NOMO-1 treated with DMSO at 0.1 percent for 48 hours (cell line): ENCODE data around the gene OPN3.

ENCODE experiments used
- DNase-seq: peaks from one replicate; lab custom pipeline; 2025; ENCODE audit not compliant: unreplicated experiment; lab: John Stamatoyannopoulos, UW

OPN3 gene

DNA sequence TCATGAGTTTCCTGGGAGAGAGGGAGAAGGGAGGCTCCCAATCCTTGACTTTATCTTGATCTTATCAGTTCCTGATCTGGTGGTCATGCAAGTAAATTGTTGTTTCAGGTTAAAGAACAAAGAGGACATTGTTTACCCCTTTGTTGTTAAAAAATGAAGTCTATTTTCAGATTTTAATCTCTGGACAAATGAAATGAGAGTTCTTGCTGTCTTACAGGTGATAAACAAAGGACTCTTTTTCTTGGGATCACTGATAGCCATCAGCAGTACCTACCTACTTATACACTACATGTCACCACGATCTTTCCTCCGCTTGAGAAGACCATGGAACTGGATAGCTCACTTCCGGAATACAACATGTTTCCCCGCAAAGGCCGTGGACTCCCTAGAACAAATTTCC lies 48.4 kb downstream of the OPN3 start:
- no peak for DNase-seq

GRCh38 chr1:241591317-241591716 lies 48.9 kb downstream of the OPN3 start:
- DNase-seq: no peak

- DNase-seq: no peak
Measured at GRCh38 chr1:241590719-241591118, 49.5 kb downstream of the OPN3 start.

- DNase-seq: peak; percentile 79
Measured at GRCh38 chr1:241589521-241589920, 50.6 kb downstream of the OPN3 start.

DNA sequence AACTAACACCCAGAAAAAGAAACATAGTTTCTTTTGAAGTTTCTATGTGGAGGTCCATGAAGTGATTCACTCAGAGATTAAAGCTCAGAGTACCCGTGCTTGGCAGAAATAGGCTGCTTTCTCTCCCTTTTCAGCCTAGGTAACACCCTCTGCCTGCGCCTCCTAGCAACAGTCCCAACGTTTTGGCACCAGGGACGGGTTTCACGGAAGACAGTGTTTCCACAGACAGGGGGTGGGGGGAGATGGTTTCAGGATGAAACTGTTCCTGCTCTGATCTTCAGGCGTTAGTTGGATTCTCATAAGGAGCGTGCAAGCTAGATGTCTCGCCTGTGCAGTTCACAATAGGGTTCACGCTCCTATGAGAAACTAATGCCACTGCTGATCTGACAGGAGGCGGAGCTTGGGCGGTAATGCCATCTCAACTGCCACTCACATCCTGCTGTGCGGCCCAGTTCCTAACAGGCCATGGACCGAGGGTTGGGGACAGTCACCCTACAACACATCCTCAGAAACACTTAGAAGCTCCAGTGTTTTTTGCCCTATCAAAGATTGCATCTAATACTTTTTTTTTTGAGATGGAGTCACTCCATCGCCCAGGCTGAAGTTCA lies 53.2 kb downstream of the OPN3 start:
- DNase-seq: no peak

DNA sequence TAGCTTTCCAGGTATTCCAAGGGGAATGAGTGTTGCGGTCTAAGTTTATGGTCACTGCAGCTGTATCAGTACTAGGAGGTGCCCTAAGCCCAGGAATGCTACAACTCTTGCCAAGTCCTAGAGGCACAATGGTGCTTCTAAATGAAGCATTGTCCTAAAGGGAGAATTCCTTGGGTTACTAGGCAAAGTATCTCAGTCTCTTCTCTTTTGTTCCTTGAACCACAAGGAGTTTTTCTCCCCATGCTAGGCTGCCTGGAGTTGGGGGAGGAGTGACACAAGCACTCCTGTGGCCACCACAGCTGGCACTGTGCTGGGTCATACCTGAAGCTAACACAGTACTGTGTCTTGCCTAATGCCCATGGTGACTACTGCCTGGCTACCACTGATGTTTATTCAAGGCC lies 57.2 kb downstream of the OPN3 start:
- DNase-seq: no peak

DNA sequence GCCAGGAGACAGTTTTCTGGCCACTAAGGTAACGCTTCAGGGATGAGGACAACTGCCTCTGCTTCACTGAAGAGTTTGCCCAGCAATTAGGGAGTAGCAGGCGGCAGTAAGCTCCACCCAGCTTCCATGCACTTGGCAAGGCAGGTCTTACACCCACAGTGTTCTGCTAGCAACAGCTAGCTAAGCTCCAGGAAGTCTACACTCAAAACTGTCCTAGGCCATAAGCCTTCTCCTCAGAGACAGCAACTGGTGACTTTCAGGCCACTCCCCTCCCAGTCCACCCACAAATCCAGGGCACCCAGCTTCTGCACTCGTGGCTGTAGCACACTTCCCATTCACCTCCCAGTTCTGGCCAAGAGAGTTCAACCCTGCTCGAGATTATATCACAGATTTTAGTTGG lies 60.7 kb downstream of the OPN3 start:
- no peak for DNase-seq

DNA sequence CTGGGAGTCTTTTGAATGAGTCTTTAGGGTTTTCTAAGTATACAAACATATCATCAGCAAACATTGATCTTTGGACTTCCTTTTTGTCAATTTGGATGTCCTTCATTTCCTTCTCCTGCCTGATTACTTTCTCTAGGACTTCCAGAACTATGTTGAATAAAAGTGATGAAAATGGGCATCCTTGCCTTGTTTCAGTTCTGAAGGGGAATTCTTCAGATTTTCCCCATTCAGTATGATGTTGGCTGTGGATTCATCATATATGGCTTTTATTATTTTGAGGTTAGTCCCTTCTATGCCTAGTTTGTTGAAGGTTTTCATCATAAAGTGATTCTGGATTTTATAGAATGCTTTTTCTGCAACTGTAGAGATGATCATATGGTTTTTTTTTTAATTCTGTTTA lies 66.0 kb downstream of the OPN3 start:
- DNase-seq: no peak

- no peak for DNase-seq
Measured at GRCh38 chr1:241569848-241570247, 70.3 kb downstream of the OPN3 start.

DNA sequence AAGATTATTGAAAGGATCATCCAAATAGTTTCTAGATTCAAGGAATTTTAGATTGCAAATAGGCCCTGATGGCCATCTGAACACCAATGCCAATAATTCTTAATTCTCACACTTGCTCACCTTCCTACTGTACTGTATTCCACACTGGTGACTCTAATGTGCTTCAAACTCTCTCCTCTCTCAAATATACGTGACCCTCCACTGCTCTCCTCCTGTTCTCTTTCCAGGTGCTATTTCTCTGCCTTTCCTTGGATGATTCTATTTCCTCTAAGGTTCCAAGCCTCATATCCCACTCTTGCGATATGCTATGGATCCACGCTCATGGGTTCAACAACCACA lies 79.4 kb downstream of the OPN3 start:
- no peak for DNase-seq

GRCh38 chr1:241560146-241560848 lies 79.9 kb downstream of the OPN3 start:
- DNase-seq: peak; percentile 65

GRCh38 chr1:241557551-241558193 lies 82.5 kb downstream of the OPN3 start:
- DNase-seq: no peak

- DNase-seq: no peak
Measured at GRCh38 chr1:241557031-241557430, 83.1 kb downstream of the OPN3 start.

DNA sequence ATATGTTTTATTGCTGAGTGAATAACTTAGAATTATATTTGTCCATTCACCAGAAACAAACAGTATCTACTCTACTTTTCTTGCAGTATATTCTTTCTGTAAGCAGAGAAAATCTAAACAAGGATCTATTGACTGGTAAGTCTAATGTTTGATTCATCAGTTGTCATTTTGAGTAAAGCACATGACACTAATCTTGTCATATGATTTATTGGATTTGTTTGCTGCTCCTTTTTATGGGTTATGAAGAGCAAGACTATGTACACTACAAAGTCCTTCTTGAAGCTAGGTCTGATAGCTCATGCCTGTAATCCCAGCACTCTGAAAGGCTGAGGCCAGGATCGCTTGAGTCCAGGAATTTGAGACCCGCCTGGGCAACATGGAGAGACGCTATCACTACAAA lies 84.6 kb downstream of the OPN3 start:
- no peak for DNase-seq

DNA sequence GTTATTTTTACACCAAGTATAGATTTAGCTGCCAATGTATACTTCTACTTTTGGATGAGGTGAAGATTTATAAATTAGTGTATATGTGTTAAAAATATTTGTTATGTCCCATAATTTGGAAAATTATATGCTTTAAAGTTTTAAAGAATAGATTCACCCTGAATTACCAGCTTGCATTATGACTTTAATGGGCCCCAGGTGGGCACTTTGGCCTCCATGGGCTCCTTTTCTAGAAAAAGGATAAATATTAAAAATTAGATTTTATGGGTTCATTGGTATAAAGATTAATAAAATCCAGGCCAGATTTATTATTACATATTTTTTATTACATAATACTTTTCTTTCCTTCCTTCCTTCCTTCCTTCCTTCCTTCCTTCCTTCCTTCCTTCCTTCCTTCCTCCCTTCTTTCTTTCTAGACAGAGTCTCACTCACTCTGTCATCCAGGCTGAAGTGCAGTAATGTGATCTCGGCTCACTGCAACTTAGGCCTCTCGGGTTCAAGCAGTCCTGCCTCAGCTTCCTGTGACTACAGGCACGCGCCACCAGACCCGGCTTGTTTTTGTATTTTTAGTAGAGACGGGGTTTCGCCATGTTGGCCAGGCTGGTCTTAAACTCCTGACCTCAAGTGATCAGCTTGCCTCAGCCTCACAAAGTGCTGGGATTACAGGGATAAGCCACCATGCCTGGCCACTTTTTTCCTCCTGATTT lies 86.1 kb downstream of the OPN3 start:
- no peak for DNase-seq

DNA sequence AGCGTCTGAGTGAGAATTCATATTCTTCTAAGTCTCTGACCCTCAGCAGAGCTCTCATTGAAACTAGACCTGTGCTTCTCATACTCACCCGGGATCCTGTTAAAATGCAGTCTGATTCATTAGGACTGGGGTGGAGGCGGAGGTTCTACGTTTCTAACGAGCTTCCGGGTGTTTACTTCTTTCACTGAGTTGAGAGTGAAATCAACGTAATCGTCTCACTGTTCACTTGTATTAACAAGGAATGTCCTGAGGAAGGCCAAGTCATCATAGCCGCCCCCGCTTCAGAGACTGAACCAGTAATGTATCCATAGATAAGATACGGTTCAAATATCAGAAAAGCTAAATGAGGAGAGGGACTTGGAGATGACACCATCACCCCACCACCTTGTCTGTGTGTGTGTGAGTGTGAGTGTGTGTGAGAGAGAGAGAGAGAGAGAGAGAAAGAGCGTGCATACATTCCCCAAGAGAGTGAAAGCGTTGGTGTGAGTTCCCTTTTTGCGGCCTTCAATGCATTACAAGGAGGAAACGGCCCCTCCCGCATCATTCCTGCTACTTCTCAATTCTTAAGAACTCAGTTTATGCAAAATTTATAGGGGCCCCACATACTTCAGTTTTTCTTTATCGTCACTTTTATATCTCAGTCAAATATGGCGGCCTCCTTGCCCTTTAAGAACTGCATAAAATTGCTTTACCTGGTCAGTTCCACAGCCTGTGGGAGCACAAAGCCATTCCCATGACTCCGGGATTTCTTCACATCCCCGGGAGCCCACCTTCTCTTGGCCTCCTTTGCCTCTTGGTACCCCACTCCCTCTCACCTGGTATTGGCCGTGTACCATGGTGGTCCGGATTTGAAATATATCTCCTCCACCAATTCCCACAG lies 88.2 kb downstream of the OPN3 start:
- peak; percentile 89 for DNase-seq

GRCh38 chr1:241550318-241550717 lies 89.9 kb downstream of the OPN3 start:
- DNase-seq: no peak

- DNase-seq: no peak
Measured at GRCh38 chr1:241548008-241548407, 92.2 kb downstream of the OPN3 start.
